GM12873 (cell line): Measurements from ENCODE around the gene TBC1D5.

Experiments used
- CTCF ChIP-seq: IDR thresholded peaks from 2 replicates; pipeline ENCODE4 v1.5.1; 2012; ENCODE audit warnings: low read depth, mild to moderate bottlenecking, moderate library complexity, low read length, control low read depth; ENCODE audit not compliant: insufficient read depth; ENCODE audit errors: missing control alignments

TBC1D5 gene

GRCh38 chr3:17219593-17219992 lies 522.8 kb downstream of the TBC1D5 start:
- no peak for TF ChIP-seq CTCF

- TF ChIP-seq CTCF, result no peak
Measured at GRCh38 chr3:17218587-17218986, 523.8 kb downstream of the TBC1D5 start.

GRCh38 chr3:17217588-17217987 lies 524.8 kb downstream of the TBC1D5 start:
- TF ChIP-seq CTCF, result no peak

GRCh38 chr3:17213102-17213501 lies 529.3 kb downstream of the TBC1D5 start:
- TF ChIP-seq CTCF, result no peak

- TF ChIP-seq CTCF, result no peak
Measured at GRCh38 chr3:17207979-17208378, 534.5 kb downstream of the TBC1D5 start.

- no peak for TF ChIP-seq CTCF
Measured at GRCh38 chr3:17207019-17207418, 535.4 kb downstream of the TBC1D5 start.

- TF ChIP-seq CTCF, result no peak
Measured at GRCh38 chr3:17204049-17204650, 538.3 kb downstream of the TBC1D5 start.
